ENCODE data around the gene MS4A13. TPM values are rescaled to one million over a fixed set of nuclear protein-coding genes. Genes with fewer than 3 reads are reported as not detected.

The MS4A13 gene, protein sequence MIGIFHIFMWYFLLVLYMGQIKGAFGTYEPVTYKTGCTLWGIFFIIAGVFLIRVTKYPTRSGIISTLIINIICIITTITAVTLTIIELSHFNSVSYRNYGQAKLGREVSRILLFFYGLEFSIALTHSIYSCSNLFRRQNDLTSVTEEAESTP
- total RNA-seq, result not detected
- not detected for polyA plus RNA-seq
- 0 reads per million in 6 experiments for total RNA-seq

DNA sequence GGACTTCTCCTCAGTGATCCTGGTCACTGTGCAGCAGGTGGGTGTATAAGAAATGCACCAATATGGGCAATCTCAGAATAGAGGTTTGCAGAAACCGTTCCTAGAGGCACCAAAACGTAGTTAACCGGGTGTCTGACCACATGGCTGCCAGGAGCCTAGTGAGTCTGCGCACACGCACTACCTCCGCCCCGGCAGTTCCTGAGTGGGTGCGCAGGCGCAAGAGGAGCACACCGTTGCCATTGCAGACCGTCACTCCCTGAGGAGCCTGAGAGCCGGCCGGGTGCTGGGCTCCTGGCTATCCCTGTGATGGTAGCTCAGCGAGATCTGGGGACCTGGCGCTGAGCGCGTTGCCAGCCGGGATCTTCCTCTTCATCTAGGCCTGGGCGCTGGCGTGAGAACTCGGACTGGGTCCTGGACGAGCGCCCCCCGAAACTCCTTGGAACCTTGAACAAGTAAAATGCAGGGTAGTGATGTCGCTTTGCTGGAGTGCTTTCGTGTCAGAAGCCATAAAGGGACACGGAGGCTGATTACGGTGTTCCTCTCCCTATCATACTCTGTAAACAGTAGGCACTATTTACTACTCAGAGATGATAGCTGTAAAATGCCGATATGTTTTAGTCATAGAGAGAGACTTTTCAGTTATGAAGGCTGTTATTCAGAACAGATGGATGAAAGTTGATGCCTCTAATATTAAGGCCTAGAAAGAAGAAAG lies at the start of gene MS4A13:
MS4A13 (plus strand) TSS at position 249 of the 712 bp plus-strand sequence. CDS start 2,692 bp downstream, outside the sequence.
- no peaks in the 10 kb centered on the region for H3K4me1 Mint-ChIP-seq
- peaks cover 0 to 10% (median 0%) of the 10 kb centered on the region in 3 donors for H3K36me3 Mint-ChIP-seq
- peaks cover 0 to 13% (median 0%) of the 10 kb centered on the region in 9 donors for H3K9me3 Mint-ChIP-seq
- no peak within 1 kb of the TSS for H3K4me3 Mint-ChIP-seq
- peaks cover 2 to 29% (median 19%) of the 10 kb centered on the region in 5 donors for H3K27me3 Mint-ChIP-seq
- no peak for DNase-seq
- H3K27ac Mint-ChIP-seq, result no peak within 1 kb of the TSS
- POLR2A ChIA-PET, result no interaction called here
- ATAC-seq, result no peak

GRCh38 chr11:60468829-60469228 lies 46.4 kb upstream of the MS4A13 start:
- POLR2A ChIA-PET, result no interaction called here
- peaks cover 0 to 3% (median 0%) of the 10 kb centered on the region in 9 donors for H3K9me3 Mint-ChIP-seq
- DNase-seq, result no peak
- no peak overlapping the region for H3K4me3 Mint-ChIP-seq
- no peak for ATAC-seq
- H3K27ac Mint-ChIP-seq, result peak overlapping the region in 1 of 10 donors; percentile 12
- peaks cover 7 to 19% (median 11%) of the 10 kb centered on the region in 5 donors for H3K27me3 Mint-ChIP-seq
- no peaks in the 10 kb centered on the region for H3K36me3 Mint-ChIP-seq
- H3K4me1 Mint-ChIP-seq, result peaks cover 0 to 19% (median 0%) of the 10 kb centered on the region in 4 donors

GRCh38 chr11:60469723-60470122 lies 45.5 kb upstream of the MS4A13 start:
- peaks cover 7 to 19% (median 9%) of the 10 kb centered on the region in 5 donors for H3K27me3 Mint-ChIP-seq

GRCh38 chr11:60477035-60477445 lies 38.2 kb upstream of the MS4A13 start:
- peaks cover 0 to 16% (median 6%) of the 10 kb centered on the region in 5 donors for H3K27me3 Mint-ChIP-seq
- DNase-seq (no peak), ATAC-seq (peak in 1 of 2 donors; percentile 47)
- POLR2A ChIA-PET, result interaction anchor here (0.7 kb wide), 1 partner anchor 21 kb away, joined by 5 read pairs; no protein-coding TSS in a partner anchor
- peaks cover 0 to 9% (median 0%) of the 10 kb centered on the region in 9 donors for H3K9me3 Mint-ChIP-seq
- H3K4me3 Mint-ChIP-seq, result no peak overlapping the region
- H3K4me1 Mint-ChIP-seq, result peaks cover 0 to 33% (median 1%) of the 10 kb centered on the region in 4 donors
- H3K36me3 Mint-ChIP-seq, result no peaks in the 10 kb centered on the region
- H3K27ac Mint-ChIP-seq, result peak overlapping the region in 1 of 10 donors; percentile 4

More at GRCh38 chr11:60469723-60470122, 45.5 kb upstream of the MS4A13 start:
- POLR2A ChIA-PET, result no interaction called here
- Mint-ChIP-seq H3K4me1 (peaks cover 0 to 14% (median 0%) of the 10 kb centered on the region in 4 donors), H3K9me3 (peaks cover 0 to 4% (median 0%) of the 10 kb centered on the region in 9 donors), H3K4me3 (no peak overlapping the region), H3K27ac (no peak overlapping the region), H3K36me3 (no peaks in the 10 kb centered on the region)
- ATAC-seq (no peak), DNase-seq (no peak)

GRCh38 chr11:60482361-60482760 lies 32.8 kb upstream of the MS4A13 start:
- no peak for ATAC-seq
- POLR2A ChIA-PET, result no interaction called here
- Mint-ChIP-seq H3K27ac (peak overlapping the region in 2 of 10 donors; percentile 10 to 30), H3K36me3 (no peaks in the 10 kb centered on the region), H3K9me3 (no peaks in the 10 kb centered on the region), H3K4me1 (peaks cover 0 to 49% (median 3%) of the 10 kb centered on the region in 4 donors), H3K4me3 (no peak overlapping the region), H3K27me3 (peaks cover 0 to 8% (median 0%) of the 10 kb centered on the region in 5 donors)
- no peak for DNase-seq

- no peaks in the 10 kb centered on the region for H3K36me3 Mint-ChIP-seq
- DNase-seq (no peak), ATAC-seq (peak in 1 of 2 donors; percentile 42)
- no peak overlapping the region for H3K27ac Mint-ChIP-seq
- no peaks in the 10 kb centered on the region for H3K9me3 Mint-ChIP-seq
- POLR2A ChIA-PET, result no interaction called here
- H3K4me1 Mint-ChIP-seq, result peaks cover 0 to 30% (median 3%) of the 10 kb centered on the region in 4 donors
- H3K27me3 Mint-ChIP-seq, result peaks cover 0 to 2% (median 2%) of the 10 kb centered on the region in 5 donors
- H3K4me3 Mint-ChIP-seq, result no peak overlapping the region
These were observed 29.2 kb upstream of the MS4A13 start for GRCh38 chr11:60485987-60486386.

DNA sequence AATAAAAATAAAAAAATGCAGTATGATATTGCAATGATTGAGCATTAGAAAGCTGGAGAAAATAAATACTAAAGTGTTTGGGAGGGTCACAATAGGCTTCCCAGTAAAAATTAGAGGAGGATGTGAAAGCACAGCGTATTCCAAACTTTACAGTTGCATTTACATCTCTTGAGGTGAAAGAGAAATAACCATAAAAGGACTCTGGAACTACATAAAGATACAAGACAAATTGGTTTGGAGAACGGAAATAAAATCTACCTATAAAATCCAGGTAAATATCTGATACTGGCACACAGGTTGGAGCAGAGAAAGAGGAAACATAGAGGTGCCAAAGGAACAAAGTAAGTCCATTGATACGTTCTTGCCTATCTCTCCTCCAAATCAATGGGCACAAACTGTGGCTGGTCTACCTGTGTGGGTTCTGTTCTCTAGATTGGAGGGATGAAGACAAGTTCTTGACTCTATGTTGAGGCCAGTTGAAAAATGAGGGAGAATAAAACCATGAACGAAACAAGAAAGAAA lies 22.6 kb upstream of the MS4A13 start, which contains the start of gene MS4A12:
MS4A12 (plus strand) TSS at position 291 of the 522 bp plus-strand sequence. CDS start 4,541 bp downstream, outside the sequence.
- ATAC-seq, result no peak
- no peak for DNase-seq
- POLR2A ChIA-PET, result no interaction called here

GRCh38 chr11:60493454-60493853 lies 21.7 kb upstream of the MS4A13 start:
- DNase-seq, result no peak
- no peak overlapping the region for H3K4me3 Mint-ChIP-seq
- H3K9me3 Mint-ChIP-seq, result no peaks in the 10 kb centered on the region
- POLR2A ChIA-PET, result no interaction called here
- peaks cover 0 to 10% (median 8%) of the 10 kb centered on the region in 5 donors for H3K27me3 Mint-ChIP-seq
- peaks cover 0 to 9% (median 0%) of the 10 kb centered on the region in 4 donors for H3K4me1 Mint-ChIP-seq
- H3K36me3 Mint-ChIP-seq, result no peaks in the 10 kb centered on the region
- no peak for ATAC-seq
- no peak overlapping the region for H3K27ac Mint-ChIP-seq

More for the DNA sequence above, 22.6 kb upstream of the MS4A13 start, which contains the start of gene MS4A12:
- Mint-ChIP-seq H3K4me3 (no peak within 1 kb of the TSS), H3K9me3 (no peaks in the 10 kb centered on the region), H3K27ac (no peak within 1 kb of the TSS), H3K27me3 (peaks cover 0 to 10% (median 6%) of the 10 kb centered on the region in 5 donors), H3K36me3 (no peaks in the 10 kb centered on the region), H3K4me1 (peaks cover 0 to 1% (median 0%) of the 10 kb centered on the region in 4 donors)

GRCh38 chr11:60498399-60498798 lies 16.8 kb upstream of the MS4A13 start:
- H3K27ac Mint-ChIP-seq, result peak overlapping the region in 3 of 10 donors; percentile 32 to 58 (median 46)
- no peak for ATAC-seq
- peaks cover 0 to 10% (median 0%) of the 10 kb centered on the region in 5 donors for H3K27me3 Mint-ChIP-seq
- peak overlapping the region in 1 of 10 donors; percentile 16 for H3K4me3 Mint-ChIP-seq
- POLR2A ChIA-PET, result no interaction called here
- no peak for DNase-seq
- no peaks in the 10 kb centered on the region for H3K9me3 Mint-ChIP-seq
- H3K36me3 Mint-ChIP-seq, result no peaks in the 10 kb centered on the region
- peaks cover 0 to 20% (median under 1%) of the 10 kb centered on the region in 4 donors for H3K4me1 Mint-ChIP-seq

GRCh38 chr11:60498853-60499252 lies 16.3 kb upstream of the MS4A13 start:
- Mint-ChIP-seq H3K9me3 (no peaks in the 10 kb centered on the region), H3K27ac (peak overlapping the region in 2 of 10 donors; percentile 32 to 58), H3K36me3 (no peaks in the 10 kb centered on the region), H3K4me1 (peaks cover 0 to 20% (median 2%) of the 10 kb centered on the region in 4 donors), H3K4me3 (no peak overlapping the region), H3K27me3 (peaks cover 0 to 10% (median 0%) of the 10 kb centered on the region in 5 donors)
- DNase-seq (peak in 1 of 10 donors; percentile 19), ATAC-seq (peak in 1 of 2 donors; percentile 42)
- POLR2A ChIA-PET, result no interaction called here

- ATAC-seq, result no peak
- peaks cover 0 to 6% (median 0%) of the 10 kb centered on the region in 5 donors for H3K27me3 Mint-ChIP-seq
- H3K36me3 Mint-ChIP-seq, result no peaks in the 10 kb centered on the region
- POLR2A ChIA-PET, result no interaction called here
- peaks cover 4 to 29% (median 12%) of the 10 kb centered on the region in 4 donors for H3K4me1 Mint-ChIP-seq
- H3K4me3 Mint-ChIP-seq, result no peak overlapping the region
- no peaks in the 10 kb centered on the region for H3K9me3 Mint-ChIP-seq
- no peak for DNase-seq
- no peak overlapping the region for H3K27ac Mint-ChIP-seq
These were observed 14.8 kb upstream of the MS4A13 start for GRCh38 chr11:60500276-60500910.

DNA sequence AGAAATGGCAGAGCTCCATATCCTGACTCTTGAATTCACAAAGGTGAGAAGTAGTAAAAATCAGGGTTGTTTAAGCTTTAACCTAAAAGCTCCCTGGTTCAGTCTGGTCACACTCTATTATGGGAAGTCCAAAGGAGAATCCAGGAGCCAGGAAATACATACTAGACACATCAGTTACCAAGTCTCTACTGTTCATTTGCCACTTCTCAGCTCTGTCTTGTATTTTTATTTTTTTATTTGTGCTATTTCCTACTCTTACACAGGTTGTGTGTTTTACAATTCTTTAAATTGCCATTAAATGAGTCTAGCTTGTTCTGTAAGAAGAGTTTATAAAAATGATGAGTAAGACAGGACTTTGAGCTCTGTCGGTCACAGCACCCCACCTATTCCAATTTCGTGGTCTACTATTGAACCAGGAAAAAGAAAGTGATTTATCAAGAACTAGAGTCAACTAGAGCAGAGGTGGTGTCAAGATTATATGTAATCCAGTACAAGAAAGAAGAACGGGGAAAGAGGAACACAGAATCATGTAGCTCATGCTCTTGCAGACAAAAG lies 12.9 kb upstream of the MS4A13 start:
- Mint-ChIP-seq H3K9me3 (no peaks in the 10 kb centered on the region), H3K27me3 (peaks cover 0 to 10% (median 0%) of the 10 kb centered on the region in 5 donors), H3K27ac (no peak overlapping the region), H3K4me3 (no peak overlapping the region), H3K4me1 (peaks cover 4 to 28% (median 12%) of the 10 kb centered on the region in 4 donors), H3K36me3 (no peaks in the 10 kb centered on the region)
- DNase-seq (no peak), ATAC-seq (no peak)
- POLR2A ChIA-PET, result no interaction called here

Data from naive thymus-derived CD8-positive, alpha-beta T cell (primary cell).